SKM-1 treated with dmso at 0.1 percent for 144 hours (cell line): ENCODE results near the gene SLC47A1.
"Not testable (repeated sequence)": the region's sequence is repeated elsewhere in the genome, so short reads cannot be mapped to it uniquely, and the experiment has no call there.

ENCODE experiments used
- DNase-seq: peaks from one replicate; lab custom pipeline; 2025; ENCODE audit not compliant: unreplicated experiment; lab: John Stamatoyannopoulos, UW

The SLC47A1 gene

DNA sequence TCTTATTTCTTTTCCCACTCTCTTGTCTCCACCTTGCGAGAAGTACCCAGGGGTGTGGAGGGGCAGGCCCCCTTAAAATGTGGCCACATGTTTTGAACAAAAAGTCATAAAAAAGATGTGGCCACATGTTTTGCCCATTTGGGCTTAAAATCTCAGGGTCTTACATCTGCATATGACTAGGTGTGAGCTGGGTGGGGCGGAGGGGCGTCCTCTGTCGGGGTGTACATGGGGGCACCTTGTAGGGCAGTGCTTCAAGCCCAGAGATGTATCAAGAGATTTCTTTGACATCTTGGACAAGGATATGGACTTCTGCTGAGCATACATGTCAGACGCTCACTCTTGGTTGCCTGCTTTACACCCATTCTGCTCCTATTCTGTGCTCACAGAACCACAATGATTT lies 13.0 kb upstream of the SLC47A1 start:
- DNase-seq, result no peak

DNA sequence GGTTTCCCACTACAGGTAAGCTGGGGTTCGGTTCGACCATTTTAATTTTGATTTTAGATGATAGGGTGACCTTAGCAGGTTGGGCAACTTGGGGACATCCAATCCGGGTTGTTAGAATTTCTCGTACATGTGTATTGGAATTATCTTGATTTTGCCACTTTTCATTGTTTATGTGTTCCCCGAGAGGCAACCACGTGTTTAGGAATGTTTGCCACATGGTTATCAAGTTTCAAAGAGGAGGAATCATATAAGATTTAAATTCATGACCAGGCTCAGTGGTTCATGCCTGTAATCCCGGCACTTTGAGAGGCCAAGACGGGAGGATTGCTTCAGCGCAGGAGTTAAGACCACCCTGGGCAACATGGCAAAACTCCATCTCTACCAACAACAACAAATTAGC lies 10.0 kb upstream of the SLC47A1 start:
- DNase-seq, result no peak

DNA sequence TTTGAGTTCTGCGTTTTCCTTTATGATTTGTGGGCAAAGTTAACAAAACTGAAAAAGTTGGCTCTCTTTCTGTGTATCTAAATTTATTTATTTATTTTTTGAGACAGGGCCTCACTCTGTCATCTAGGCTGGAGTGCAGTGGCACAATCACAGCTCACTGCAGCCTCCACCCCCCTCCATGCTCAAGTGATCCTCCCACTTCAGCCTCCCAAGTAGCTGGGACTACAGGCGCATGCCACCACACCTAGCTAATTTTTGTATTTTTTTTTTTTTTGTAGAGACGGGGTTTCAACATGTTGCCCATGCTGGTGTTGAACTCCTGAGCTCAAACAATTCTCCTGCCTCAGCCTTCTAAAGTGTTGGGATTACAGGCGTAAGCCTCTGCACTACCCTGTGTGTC lies 6.7 kb upstream of the SLC47A1 start:
- DNase-seq, result not testable (repeated sequence)

GRCh38 chr17:19531780-19532501 lies 1.7 kb upstream of the SLC47A1 start:
- DNase-seq, result no peak

DNA sequence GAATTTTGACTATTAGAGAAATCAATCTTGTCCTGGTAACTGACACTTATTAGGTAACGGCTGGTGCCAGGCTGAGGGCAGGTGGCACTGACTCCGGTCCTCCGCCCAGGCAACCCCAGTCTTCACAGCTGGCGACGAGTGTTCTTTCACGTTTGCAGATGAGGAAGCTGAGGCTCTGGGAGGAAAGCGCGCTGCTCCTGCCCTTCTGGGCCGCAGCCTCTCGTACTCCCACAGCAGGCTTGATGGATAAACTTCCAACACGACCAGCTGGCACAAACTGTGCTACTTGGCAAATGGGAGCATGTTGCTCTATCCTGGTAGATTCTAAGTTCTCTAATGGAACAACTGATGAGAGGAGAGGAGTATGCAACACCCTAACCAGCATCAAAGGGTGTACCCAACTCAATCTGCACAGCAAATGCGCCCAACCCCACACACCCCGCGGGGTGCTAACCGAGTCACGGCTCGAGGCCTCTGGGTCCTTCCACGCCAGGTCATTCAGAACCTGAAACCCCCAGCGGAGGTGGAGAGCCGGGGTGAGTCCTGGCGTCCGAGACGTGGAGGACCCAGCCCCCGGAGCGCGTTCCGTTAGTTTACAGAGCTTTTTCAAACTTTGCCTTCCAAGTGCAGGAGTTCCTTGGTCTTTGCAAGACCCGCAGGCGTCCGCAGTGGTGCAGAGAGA lies 477 bp upstream of the SLC47A1 start:
- DNase-seq, result no peak

- no peak for DNase-seq
Observed at GRCh38 chr17:19534562-19535149, 1.0 kb downstream of the SLC47A1 start.

DNA sequence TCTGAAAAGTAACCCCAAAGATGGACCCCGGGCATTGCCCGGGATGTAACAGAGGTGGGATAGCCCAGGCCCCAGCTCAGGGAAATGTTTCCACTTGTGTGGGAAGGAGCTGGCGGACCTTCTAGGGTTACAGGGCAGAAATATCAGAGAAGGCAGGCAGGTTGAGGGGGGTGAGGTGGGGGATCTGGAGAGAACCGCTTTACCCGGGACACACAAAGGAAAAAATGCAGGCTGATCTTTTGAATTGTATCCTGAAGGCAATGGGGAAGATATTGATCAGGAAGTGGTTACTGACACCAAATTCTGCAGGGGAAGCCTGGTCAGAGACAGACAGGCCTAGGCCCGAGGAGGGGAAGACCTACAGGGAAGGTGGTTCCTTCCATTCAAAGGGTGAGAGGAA lies 3.5 kb downstream of the SLC47A1 start:
- no peak for DNase-seq

DNA sequence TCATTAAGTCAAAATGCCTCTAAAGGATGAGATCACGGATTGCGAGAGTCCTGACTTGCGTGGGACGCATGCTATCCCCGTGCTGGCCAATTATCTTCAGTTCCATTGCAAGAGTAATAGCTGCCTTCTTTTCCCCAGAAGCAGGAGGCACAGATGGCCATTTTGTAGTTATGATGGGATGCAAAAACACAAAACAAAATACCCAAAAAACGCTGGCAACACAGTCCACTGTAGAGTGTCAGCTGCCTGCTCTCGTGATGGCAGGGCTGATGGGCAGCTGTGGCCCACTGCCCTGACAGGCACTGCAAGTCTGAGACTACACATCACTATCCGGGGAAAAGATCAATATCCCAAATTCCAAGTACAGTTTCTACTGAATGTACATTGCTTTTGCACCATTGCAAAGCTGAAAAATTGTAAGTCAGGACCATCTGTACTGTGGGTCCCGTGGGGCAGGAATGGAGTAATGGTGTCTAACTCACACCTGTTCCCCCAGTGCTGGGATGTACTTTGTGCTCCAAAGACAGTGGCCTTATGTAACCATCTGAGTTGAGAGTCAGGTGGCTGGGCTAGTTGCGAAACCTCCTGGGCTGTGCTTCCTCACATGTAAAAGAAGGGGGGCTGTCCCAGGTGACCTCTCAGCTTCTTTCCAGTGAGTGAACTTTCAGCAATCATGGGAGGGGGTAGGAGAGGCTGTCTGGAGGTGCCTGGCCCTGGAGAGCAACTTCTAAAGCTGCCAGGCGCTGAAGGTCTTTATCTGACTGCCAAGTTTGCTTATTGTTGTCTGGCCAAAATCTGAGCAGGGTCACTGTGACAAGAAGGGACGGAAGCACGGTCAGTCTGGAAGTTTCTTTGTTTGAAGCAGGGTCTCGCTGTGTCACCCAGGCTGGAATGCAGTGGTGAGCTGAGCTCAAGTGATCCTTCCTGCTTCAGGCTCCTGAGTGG lies 4.7 kb downstream of the SLC47A1 start:
- DNase-seq, result no peak

- DNase-seq, result no peak
Observed at GRCh38 chr17:19539040-19539399, 5.4 kb downstream of the SLC47A1 start.

- no peak for DNase-seq
Observed at GRCh38 chr17:19539841-19540311, 6.2 kb downstream of the SLC47A1 start.

DNA sequence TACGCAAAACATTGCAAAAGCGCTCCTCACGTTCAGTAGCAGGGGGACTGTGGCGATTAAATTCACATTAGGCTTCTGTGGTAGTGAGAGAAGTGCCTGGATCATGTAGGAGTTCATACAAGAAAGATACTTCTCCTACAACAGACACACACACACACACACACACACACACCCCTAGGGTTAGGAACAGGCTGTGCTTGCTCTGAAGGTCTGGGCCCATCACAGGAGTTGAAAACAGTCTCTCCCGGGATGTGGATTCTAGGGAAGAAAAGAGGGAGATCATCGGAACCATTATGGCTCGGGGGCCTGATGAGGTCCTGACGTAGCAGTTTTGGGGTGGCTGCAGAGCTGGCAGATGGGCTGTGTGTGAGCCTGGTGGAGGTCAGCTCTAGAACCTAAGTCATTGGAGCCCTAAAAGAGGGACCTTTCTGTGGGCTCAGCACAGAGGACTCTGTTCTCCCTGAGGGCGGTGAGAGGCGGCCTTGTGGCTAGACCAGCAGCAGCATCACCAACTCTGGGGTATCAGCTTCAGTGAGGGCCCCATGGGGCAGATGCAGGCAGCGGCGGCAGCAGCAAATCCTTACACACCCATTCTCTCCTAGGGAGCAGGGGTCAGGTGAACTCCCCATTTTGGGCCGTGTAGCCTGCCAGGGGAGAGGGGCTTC lies 7.2 kb downstream of the SLC47A1 start:
- DNase-seq, result no peak

GRCh38 chr17:19541445-19541844 lies 7.8 kb downstream of the SLC47A1 start:
- no peak for DNase-seq

- DNase-seq, result no peak
Observed at GRCh38 chr17:19542247-19542646, 8.6 kb downstream of the SLC47A1 start.

GRCh38 chr17:19544366-19544765 lies 10.7 kb downstream of the SLC47A1 start:
- DNase-seq, result no peak

DNA sequence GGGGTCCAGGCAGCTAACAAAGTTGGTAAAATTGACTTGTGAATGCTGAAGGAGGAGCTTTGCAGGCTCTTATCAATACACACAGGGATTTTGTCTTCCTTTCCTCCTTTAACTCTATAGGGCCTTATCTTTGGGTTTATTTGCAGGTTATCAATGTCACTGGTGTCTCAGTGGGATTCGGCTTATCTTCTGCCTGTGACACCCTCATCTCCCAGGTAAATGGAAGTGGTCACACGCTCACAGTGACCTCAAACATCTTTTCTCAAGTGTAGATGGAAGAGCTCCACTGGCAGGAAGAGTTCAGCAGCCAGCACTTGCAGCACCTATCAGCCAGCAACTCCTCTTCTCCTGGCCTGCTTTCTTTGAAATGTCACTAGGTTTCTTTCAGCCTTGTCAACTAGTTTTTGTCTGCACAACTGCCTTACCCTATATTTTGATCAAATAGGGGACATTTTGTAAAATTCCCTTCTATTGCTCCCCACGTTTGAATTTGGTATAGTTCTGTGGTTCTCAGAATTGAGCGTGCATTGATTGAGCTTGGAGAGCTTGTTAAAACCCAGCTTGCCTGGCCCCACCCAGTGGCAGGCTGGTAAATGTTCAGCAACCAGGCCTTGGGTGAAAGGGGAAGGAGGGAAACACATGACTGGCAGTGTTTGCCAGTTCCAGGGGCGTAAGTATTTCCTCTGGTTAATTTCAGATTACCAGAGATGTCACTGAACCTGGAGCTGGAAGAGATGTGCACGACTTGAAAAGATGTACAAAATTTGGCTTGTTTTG lies 12.8 kb downstream of the SLC47A1 start:
- DNase-seq, result peak; percentile 8

GRCh38 chr17:19549746-19550623 lies 16.3 kb downstream of the SLC47A1 start:
- DNase-seq, result no peak

DNA sequence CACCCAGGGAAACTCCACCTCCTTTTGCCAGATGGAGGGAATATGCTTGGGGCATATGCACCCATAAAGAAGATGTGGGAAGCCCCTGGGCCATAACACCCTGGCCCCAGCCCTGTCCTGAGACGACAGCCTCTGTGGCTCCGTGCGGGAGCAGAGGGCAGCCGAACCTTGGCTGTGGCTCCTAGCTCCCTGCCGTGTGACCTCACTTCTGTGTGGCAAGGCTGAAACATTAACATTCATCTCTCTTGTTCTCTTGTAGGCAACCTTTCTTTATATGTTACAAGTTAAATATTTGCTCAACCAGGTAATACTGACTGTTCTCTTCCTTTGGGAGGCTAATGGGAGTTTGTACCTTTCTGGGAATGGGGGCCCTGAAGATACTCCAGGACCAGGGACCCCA lies 17.5 kb downstream of the SLC47A1 start:
- no peak for DNase-seq

DNA sequence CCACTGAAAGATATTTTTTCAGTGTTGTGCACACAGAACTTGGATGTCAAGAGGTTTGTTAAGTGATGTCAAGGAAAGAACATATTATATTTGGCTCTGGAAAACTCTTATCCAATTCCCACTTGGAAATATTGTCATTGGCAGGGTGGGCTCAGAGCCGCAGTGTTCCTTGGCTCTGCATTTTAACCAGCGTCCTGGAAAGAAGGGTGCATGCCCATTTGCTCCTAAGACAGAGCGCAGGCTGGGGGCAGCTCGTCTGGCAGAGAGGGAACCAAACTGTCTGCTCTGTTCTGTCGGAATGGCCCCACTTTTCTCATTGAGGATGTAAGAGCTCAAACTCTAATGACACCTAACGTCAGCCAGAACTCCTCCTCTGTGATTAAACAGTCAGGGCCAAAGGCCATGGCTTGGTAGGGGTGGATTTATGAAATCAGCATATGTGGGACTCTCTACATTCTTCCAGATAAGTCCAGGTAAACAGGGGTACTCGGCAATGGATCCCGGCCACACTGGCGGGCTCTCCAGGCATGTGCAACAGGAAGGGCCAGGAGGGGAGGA lies 18.0 kb downstream of the SLC47A1 start:
- DNase-seq, result no peak

GRCh38 chr17:19553036-19553435 lies 19.4 kb downstream of the SLC47A1 start:
- no peak for DNase-seq
